ENCODE measurements around the gene ELFN2. TPM values are rescaled to one million over a fixed set of nuclear protein-coding genes. Genes with fewer than 3 reads are reported as not detected.

Gene ELFN2
- total RNA-seq, 1 donor from 2014 or later = 0.26 TPM

DNA sequence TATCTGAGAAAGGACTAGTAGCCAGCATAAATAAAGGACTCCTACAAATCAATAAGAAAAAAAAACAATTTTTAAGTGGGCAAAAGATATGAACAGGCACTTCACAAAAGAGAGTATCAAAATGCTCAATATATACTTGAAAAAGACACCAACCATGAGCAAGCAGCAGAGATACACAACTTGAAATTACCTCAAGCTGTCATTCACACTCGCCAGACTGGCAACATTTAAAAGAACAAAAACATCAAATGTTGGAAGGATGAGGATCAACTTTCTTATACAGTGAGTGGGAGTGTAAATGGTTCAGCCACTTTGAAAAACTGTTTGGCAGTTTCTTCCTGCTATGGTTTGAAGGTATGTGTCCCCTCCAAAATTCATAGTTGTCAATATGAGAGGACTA, 23.9 kb upstream of the ELFN2 start:
- Histone ChIP-seq H3K36me3 (ENCODE audit: control insufficient read depth, insufficient read depth, low read length) (no peaks in the 10 kb centered on the region), H3K4me3 (ENCODE audit: low read depth, low read length) (no peak overlapping the region), H3K27me3 (ENCODE audit: control insufficient read depth, insufficient read depth, low read length) (peaks cover 3% of the 10 kb centered on the region)
- no peak for FAIRE-seq
- DNase-seq (ENCODE audit: low read depth) = no peak
- TF ChIP-seq, protein P1, sequence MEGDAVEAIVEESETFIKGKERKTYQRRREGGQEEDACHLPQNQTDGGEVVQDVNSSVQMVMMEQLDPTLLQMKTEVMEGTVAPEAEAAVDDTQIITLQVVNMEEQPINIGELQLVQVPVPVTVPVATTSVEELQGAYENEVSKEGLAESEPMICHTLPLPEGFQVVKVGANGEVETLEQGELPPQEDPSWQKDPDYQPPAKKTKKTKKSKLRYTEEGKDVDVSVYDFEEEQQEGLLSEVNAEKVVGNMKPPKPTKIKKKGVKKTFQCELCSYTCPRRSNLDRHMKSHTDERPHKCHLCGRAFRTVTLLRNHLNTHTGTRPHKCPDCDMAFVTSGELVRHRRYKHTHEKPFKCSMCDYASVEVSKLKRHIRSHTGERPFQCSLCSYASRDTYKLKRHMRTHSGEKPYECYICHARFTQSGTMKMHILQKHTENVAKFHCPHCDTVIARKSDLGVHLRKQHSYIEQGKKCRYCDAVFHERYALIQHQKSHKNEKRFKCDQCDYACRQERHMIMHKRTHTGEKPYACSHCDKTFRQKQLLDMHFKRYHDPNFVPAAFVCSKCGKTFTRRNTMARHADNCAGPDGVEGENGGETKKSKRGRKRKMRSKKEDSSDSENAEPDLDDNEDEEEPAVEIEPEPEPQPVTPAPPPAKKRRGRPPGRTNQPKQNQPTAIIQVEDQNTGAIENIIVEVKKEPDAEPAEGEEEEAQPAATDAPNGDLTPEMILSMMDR (IDR thresholded peaks at IDR 0.05; ENCODE audit: insufficient read depth, low read length, severe bottlenecking) = no peak

DNA sequence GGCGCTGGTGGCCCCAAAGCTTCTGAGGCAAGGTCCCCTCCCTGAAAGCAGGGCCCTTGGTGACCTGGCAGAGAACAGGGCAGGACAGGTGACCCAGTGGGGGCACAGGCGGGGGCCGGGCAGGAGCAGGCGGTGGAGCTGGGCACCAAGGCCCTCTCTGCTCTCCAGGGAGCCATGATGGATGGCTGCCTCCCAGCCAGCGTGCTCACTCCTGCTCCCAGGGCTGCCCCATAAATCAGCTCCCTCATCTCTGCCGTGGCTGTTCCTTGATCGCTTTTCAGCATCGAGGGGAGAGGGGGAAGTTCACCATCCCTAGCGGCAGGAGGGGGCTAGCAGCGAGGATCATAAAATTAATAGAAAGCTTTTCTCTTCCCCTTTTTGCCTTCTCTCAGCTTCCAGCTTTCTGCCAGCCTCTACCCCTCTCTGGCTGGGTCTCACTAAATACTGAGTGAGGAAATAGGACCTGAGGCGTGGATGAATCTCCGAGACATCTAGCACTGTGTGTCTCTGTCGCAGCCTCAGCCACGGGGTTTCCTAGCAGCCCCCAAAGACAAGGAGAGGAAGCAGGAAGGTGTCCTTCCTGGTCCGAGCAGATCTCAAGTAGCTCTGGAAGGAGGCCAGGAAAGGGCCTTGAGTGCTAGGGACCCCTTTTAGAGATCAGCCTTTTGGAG, 22.2 kb upstream of the ELFN2 start:
- TF ChIP-seq, protein P1 (IDR thresholded peaks at IDR 0.05; ENCODE audit: insufficient read depth, low read length, severe bottlenecking) = no peak
- Histone ChIP-seq H3K36me3 (ENCODE audit: control insufficient read depth, insufficient read depth, low read length) (no peaks in the 10 kb centered on the region), H3K27me3 (ENCODE audit: control insufficient read depth, insufficient read depth, low read length) (peaks cover 3% of the 10 kb centered on the region), H3K4me3 (ENCODE audit: low read depth, low read length) (no peak overlapping the region)
- FAIRE-seq (no peak), DNase-seq (ENCODE audit: low read depth) (no peak)

DNA sequence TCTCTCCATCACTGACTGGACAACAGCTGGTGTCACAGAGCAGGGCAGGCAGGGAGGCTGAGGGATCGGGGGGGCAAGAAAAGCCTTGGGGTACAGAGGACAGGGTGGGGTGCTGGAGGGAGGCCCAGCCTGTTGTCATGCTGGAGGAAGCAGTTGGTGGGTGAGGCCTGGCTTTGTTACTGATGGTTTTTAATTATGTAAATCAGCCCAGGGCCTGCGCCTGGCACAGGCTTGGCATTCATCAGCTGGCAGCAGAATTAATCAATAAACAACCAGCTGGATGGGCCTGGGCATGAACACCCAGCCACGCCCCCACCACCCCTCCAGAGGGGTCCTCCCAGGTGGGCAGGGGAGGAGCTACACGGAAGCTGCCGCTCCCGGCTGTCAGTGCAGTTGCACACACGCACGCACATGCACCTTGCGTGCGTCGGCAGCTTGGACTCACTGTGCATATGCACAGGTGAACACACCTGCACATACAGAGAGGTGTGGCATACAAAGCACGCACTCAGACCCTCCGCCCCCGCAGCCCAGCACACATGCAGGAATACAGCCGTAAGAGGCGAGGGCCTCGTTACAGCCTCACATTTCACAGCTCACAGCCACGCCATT, 21.3 kb upstream of the ELFN2 start:
- peaks cover 3% of the 10 kb centered on the region for H3K27me3 ChIP-seq (ENCODE audit: control insufficient read depth, insufficient read depth, low read length)
- DNase-seq (ENCODE audit: low read depth) (peak; percentile 54), FAIRE-seq (no peak)
- TF ChIP-seq, protein P1 (IDR thresholded peaks at IDR 0.05; ENCODE audit: insufficient read depth, low read length, severe bottlenecking) = no peak
- H3K4me3 ChIP-seq (ENCODE audit: low read depth, low read length) = no peak overlapping the region
- no peaks in the 10 kb centered on the region for H3K36me3 ChIP-seq (ENCODE audit: control insufficient read depth, insufficient read depth, low read length)

DNA sequence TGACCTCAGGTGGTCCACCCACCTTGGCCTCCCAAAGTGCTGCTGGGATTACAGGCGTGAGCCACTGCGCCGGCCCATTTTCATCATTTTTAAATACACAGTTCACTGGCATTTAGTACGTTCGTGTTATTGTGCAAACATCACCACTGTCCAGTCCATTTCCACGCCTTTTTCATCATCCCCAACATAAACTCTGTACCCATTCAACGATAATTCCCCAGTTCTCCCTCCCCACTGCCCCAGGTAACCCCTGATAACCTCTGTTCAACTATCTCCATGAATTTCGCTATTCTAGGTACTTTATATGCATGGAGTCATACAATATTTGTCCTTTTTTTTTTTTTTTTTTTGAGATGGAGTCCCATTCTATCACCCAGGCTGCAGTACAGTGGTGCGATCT, 18.2 kb upstream of the ELFN2 start:
- FAIRE-seq (no peak), DNase-seq (ENCODE audit: low read depth) (no peak)
- H3K27me3 ChIP-seq (ENCODE audit: control insufficient read depth, insufficient read depth, low read length) = peaks cover 3% of the 10 kb centered on the region
- TF ChIP-seq, protein P1 (IDR thresholded peaks at IDR 0.05; ENCODE audit: insufficient read depth, low read length, severe bottlenecking) = no peak
- H3K36me3 ChIP-seq (ENCODE audit: control insufficient read depth, insufficient read depth, low read length) = no peaks in the 10 kb centered on the region
- H3K4me3 ChIP-seq (ENCODE audit: low read depth, low read length) = no peak overlapping the region

DNA sequence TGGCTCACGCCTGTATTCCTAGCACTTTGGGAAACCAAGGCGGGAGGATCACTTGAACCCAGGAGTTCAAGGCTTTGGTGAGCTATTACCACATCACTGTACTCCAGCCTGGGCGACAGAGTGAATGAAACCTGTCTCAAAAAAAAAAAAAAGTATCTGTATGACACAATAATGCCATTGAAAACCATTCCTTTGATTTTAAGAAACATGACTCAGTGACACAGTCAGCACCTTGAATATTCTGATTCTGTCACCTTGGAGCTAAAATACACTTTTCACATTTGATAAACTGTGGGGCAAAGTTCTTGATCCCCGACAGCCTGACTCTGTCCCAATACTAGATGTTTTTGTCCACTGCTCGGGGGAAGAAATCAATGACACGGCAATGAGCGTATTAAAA, 16.7 kb upstream of the ELFN2 start:
- DNase-seq (ENCODE audit: low read depth) (peak; percentile 40), FAIRE-seq (no peak)
- Histone ChIP-seq H3K27me3 (ENCODE audit: control insufficient read depth, insufficient read depth, low read length) (peaks cover 3% of the 10 kb centered on the region), H3K4me3 (ENCODE audit: low read depth, low read length) (no peak overlapping the region), H3K36me3 (ENCODE audit: control insufficient read depth, insufficient read depth, low read length) (no peaks in the 10 kb centered on the region)
- TF ChIP-seq, protein P1 (IDR thresholded peaks at IDR 0.05; ENCODE audit: insufficient read depth, low read length, severe bottlenecking) = no peak

Data from bronchial epithelial cell (primary cell).